NCI-H2227 treated with DMSO at 0.1 percent for 48 hours (cell line): ENCODE data around the gene ZNF850.

ENCODE experiments used
- DNase-seq: peaks from one replicate; lab custom pipeline; 2025; lab: John Stamatoyannopoulos, UW

The ZNF850 gene

GRCh38 chr19:36688058-36688457 lies 84.5 kb downstream of the ZNF850 start:
- DNase-seq: no peak

- peak; percentile 87 for DNase-seq
Observed at GRCh38 chr19:36687214-36688056, 85.2 kb downstream of the ZNF850 start, which contains the start of gene ZNF567. Gene ZNF567 (plus strand): TSS chr19:36687612. CDS start chr19:36694868, 7,256 bp downstream.

- no peak for DNase-seq
Observed at GRCh38 chr19:36686365-36687213, 86.0 kb downstream of the ZNF850 start.

GRCh38 chr19:36685835-36686234 lies 86.8 kb downstream of the ZNF850 start:
- no peak for DNase-seq

- DNase-seq: no peak
Observed at GRCh38 chr19:36679455-36679854, 93.2 kb downstream of the ZNF850 start.

DNA sequence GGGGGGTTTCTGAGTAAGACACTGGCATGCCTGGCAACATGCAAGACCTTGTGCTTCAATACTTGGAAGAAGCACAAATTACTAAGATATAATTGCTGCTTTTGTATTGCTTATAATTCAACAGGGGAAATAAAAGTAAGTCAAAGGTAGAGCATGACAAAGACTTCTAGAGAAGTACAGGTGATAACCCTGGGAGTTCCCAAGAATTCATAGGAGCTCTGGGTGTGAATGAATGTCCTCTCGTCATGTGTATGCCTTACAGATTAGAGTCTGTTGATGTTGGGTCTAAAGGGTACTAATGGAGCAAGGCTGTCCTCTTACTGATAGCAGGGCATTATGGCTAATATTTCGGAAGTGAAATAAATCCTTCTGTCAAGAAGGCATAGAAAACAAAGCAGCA lies 98.4 kb downstream of the ZNF850 start:
- no peak for DNase-seq

DNA sequence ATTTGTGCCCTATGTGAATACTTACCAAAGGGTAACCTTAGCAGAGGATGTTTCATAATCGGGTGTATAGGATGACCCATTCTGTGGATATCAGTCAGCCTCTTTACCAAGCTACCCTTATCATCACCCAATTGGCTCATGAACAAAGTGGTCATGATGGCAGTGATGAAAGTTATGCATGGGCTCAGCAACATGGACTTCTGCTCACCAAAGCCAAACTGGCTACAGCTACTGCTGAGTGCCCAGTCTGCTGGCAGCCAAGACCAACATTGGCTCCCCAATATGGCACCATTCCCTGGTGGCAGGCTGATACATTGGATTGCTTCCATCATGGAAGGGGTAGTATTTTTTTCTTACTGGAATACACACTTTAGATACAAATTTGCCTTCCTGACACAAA lies 100.2 kb downstream of the ZNF850 start:
- DNase-seq: no peak

DNA sequence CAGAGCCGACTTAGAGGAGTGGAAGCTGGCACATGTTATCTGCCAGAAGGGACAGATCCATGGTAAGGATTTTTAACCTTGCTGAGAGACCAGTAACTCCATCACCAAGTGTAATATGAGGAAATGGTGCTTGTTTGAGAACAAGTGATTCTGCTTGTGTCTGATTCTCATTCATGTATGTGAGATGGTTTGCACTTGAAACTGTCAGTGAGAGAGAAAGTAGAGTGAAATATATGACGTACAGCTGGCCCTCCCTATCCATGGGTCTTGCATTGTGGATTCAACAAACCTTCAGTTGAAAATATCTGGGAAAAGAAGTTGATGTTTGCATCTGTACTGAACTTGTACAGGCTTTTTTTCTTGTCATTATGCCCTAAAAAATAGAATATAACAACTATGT lies 104.0 kb downstream of the ZNF850 start:
- no peak for DNase-seq

DNA sequence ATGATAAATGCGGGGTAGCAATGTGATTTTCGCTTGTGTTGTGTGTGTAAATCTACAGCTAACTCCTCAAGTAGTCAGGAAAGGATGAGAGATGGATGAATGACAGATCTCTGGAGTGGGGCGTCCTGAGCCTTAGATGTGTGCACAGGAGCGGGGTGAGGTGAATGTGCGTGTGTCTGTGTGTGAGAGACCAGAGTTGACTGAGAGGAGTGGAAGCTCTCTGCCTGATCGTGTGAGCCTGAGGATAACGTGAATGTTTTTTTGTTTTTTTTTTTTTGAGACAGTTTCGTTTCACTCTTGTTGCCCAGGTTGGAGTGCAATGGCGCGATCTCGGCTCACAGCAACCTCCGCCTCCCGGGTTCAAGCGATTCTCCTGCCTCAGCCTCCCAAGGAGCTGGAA lies 106.8 kb downstream of the ZNF850 start:
- no peak for DNase-seq
